Left ventricle myocardium superior (tissue), 1 donor: ENCODE data around the gene TRIM45. TPM values are rescaled to one million over a fixed set of nuclear protein-coding genes. Genes with fewer than 3 reads are reported as not detected.
"Not testable (repeated sequence)": the region's sequence is repeated elsewhere in the genome, so short reads cannot be mapped to it uniquely, and the experiment has no call there.

Experiments used
- ATAC-seq: fragments of 200-7000 bp; cut with Tn5 transposase; one replicate; pipeline ENCODE4 v1.9.1; 2020; ENCODE audit warnings: mild to moderate bottlenecking, moderate library complexity
- DNase-seq: peaks from one replicate; pipeline ENCODE4 v3.0.0-alpha.2; 2020
- intact Hi-C: fragments of 100-400 bp; cut with micrococcal nuclease; formaldehyde crosslinking; loops from one replicate; pipeline ENCODE4 v1.11.0; 2022
- total RNA-seq: library from RNA; stranded (reverse); fragmentation: NEBNext Ultra II Directional; extraction: Animal tissue kit (Norgen Biotek cat#: 25700); gene quantifications from one replicate; pipeline ENCODE4 v1.2.1, GENCODE V29; 2021
- donor health status: DM: no; HTN: yes; CAD: no; lungs with severe emphysema.

The TRIM45 gene
- total RNA-seq, 1 donor from 2014 or later = 15.3 TPM

DNA sequence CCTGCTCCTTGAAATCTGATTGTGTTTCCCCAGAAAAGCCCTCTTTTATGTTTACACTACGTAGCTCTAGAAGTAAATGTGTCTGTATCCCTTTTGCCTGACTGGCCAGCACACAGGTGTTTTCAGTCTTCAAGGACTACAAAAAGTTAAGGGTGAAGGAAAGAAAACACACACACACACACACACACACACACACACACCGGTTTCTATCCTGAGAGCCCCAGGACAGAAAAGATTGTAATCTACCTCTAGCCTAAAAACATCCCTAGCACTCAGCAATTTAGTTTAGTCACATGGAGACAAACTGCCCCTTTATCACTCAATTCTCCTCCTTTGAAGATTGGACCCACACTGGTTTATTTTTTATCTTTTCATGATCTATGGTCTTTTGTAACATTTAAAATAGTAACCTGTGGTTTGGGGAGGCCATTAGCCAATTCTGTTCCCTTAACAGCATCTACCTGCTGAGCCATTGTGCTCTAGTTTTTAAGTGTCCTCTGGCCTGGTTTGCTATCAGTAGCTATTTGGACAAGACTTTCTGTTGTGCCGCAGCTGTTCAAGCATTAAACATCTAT lies 15.8 kb upstream of the TRIM45 start:
- intact Hi-C loops = no loop called here
- DNase-seq (no peak), ATAC-seq (no peak)

DNA sequence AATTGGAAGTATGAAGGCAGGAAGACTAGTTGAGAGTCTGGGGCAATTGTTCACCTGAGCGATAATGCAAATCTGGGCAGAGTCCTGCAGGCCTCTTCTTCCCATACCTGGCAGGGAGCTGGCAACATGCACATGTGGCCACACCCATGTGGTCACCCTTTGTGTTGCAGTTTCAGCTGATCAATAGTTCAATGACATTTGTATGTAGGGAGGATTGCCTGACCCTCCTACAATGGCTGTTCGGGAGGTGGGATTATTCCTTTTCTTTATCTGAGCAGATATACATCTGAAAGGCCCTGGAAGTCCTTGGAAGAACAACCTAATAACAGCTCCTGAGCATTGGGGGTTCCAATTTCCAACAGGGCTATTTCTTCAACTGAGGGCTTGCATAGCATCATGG lies 15.2 kb upstream of the TRIM45 start:
- no peak for ATAC-seq
- no peak for DNase-seq
- intact Hi-C loops = no loop called here

DNA sequence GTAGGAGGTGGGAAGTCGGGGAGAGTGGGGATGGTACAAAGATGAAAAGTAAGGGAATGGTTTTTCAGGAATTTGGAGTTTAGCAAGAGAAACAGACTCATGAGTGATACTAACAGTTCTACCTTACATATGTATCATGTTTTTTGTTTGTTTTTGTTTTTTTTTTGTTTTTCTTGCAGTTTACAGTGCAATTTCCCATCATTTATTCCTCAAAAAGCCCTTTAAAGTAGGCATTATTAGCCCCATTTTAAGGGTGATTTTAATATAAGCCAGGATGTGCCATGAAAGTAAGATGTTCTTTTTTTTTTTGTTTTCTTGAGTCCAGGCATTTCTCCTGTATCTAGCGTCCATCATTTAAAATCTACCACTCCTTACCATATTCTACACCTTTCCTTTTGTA lies 13.8 kb upstream of the TRIM45 start:
- intact Hi-C loops = no loop called here

DNA sequence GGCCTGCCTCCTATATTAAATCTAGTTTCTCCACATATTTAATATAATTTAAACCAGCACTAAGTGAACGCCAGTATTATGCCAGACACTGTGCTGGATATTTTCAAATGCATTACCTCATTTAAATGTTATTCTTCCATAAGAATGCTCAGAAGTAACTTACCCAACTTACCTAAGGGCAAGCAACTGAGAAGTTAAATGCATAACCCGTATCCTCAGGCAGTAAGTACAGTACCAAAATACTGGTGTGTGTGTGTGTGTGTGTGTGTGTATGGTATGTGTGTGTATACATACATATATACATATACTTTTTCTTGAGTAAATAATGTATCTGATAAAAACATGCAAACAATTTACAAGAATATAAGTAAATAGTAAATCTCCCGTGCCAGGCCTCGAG lies 9.0 kb upstream of the TRIM45 start:
- intact Hi-C loops = no loop called here
- peak; percentile 16 for ATAC-seq
- no peak for DNase-seq

More for the DNA sequence above, 13.8 kb upstream of the TRIM45 start:
- no peak for DNase-seq
- no peak for ATAC-seq

DNA sequence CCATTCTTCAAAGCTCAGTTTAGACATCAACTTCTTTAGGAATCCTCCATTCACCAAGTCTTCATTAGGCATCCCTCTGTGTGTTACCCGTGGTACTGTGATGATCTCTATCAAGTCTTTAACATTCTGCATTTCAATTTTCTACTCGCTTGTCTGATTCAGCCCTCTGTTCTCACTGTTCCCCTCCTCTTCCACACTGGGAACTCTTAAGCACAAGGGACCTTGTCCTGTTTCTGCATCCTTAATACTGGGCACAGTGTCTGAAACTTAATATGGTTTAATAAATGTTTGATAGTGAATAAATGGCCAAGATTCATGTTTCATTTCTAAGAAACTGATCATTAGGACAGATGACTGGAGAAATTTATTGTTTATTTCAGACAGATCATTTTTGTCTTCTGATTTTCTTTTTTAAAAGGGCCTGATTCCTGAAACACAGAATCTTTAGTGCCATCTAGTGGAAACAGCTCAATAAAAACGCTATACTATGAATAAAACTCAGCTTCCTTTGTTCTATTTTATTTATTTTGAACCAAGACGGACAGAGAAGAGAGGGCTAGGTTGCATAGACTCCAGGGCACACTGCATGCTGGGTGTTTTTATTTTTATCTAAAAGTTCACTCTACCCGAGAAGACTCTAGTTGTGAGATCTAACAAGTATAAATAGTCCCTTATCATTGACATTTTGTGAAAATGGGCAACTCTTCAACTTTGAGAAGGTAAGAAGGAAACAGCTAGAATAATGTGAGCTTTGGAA lies 7.0 kb upstream of the TRIM45 start:
- no peak for DNase-seq
- ATAC-seq = peak; percentile 84
- intact Hi-C loops = loop anchor here (10.0 kb wide), 1 partner anchor 64 kb away; the partner anchor contains the start of gene TTF2

DNA sequence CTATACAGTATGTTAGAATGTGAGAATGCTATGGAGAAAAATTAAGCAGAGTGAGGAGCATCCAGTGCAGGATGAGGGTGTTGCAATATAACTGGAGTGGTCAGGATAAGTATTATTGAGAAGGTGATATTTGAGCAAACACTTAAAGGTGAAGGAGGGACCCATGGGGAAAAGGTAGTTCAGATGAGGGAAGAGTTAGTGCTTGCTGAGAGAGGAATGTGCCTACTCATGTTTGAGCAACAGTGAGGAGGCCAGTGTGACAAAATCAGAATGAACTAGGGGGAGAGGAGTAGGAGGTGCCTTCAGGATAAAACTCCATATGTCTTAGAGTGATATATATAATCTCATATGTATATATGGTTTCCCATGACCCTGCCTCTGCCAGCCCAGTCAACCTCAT lies 6.2 kb upstream of the TRIM45 start:
- intact Hi-C loops = loop anchor here (10.0 kb wide), 1 partner anchor 63 kb away; the partner anchor contains the start of gene TTF2
- DNase-seq = no peak
- peak; percentile 39 for ATAC-seq

DNA sequence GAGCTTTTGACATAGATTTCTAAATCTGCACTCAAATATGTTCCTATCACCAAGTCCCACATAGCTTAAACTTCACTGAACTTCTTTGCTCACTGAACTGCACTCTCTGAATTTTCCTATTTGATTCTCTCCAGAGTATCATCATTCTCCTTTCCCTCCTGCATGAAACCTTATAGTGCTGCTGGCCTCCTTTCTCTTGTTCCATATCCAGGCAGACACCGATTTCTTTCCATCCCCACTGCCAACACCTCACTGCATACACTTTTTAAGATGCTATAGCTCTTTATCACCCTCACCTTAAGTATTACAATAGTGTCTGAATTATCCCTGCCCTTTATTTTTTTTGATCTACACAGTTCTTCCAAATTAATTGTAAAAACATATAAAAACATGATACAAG lies 3.1 kb upstream of the TRIM45 start:
- intact Hi-C loops = loop anchor here (10.0 kb wide), 1 partner anchor 60 kb away; the partner anchor contains the start of gene TTF2
- ATAC-seq = no peak

DNA sequence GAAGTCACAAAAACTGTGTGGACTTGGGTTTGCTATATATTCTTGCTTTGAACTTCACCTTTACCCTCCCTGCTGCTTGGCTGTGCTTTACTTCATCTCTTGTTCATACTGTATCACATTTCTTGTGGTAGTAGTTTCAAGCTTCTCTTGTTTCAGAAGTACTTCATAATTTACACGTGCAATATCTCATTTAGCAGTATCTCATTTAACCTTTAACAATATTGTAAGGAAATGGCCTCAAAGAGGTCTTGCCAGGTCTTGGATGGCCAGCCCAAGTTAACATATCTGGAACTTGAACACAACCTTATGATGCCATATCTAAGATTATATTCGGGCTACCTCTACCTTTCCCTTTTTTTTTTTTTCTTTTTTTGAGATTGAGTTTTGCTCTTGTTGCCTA lies 1.7 kb upstream of the TRIM45 start:
- ATAC-seq = no peak
- intact Hi-C loops = loop anchor here (10.0 kb wide), 1 partner anchor 58 kb away; the partner anchor contains the start of gene TTF2
- DNase-seq = no peak

More for the DNA sequence above, 3.1 kb upstream of the TRIM45 start:
- no peak for DNase-seq

DNA sequence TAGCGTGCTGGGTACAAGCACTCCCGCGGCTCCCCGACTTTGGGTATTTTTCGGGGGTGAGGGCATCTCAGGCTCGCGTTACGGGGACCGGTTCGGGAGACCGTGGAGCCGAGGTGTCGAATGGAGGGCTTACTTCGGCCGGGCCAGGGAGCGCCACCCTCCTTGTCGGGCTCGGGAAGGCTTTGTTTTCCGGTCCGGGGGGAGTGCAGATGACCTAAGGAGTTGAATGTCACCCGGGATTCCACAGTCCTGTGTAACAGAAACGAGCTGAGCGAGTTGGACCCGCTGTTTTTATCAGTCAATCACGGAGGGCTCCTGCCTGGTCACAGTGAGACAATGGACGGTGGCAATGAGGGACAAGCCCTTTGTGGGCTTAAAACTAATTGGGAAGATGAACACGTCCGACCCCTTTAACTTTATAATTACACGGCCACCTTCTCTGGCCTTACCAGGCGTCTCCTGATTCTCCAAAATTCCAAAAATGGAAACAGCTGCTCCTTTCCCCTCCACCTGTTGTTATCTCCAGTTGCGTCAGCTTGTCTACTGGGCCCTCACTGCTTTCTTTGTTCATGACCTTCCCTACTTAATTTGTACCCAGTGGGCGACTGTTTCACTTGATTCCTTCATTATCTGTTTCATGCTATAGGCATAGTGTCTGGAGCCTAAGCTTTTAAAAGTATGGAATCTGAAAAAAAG lies 929 bp upstream of the TRIM45 start:
- intact Hi-C loops = loop anchor here (10.0 kb wide), 1 partner anchor 58 kb away; the partner anchor contains the start of gene TTF2
- ATAC-seq (peak; percentile 0), DNase-seq (no peak)

DNA sequence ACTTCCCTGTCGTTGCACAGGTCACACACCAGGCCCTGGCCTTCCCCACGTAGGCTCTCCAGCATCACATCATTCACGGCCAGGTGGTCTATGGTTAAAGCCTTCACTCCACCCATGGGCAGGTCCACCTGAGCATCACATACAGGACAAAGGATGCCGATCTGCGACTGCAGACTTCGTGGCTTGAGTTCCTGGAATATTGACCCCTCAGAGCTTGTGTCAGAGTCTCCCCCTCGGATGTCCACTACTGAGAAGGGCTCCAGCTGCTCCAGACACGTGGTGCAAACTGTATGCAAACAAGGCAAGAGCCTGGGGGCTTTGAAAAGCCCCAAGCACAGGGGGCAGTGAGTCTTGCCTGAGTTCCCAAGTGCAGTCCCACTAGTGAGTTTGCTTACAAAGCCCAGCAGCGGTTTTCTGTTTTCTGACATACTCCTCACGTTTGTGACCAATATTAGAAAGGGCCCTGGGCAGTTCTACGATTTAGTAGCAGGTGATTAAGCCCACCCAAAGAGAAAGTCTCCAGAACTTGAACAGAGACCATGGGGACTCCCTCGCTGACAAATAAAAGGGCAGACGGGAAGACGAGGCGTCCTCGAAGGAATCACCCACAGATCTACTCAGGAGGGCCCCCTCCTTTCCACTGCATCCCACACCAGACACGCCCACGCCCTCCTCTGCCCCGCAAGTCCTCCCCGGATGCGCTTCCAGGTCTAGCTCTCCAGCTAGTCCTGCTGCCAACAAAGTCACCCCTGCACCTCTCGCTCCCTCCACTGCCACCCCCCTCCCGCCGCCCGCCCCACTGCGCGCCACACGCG lies 568 bp downstream of the TRIM45 start:
- DNase-seq = no peak
- peak; percentile 63 for ATAC-seq
- intact Hi-C loops = loop anchor here (10.0 kb wide), 1 partner anchor 56 kb away; the partner anchor contains the start of gene TTF2

DNA sequence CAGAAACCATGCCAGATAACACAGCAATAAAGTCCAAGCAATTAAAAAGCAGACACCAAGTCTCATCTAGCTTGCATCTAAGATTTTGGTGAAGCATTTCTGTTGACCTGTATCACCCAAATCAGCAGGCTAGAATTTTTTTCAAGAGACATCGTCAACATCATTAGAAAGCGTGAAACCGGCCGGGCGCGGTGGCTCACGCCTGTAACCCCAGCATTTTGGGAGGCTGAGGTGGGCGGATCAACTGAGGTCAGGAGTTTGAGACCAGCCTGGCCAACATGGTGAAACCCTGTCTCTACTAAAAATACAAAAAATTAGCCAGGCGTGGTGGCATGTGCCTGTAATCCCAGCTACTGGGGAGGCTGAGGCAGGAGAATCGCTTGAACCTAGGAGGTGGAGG lies 2.4 kb downstream of the TRIM45 start:
- ATAC-seq, intact Hi-C loops, DNase-seq: not testable (repeated sequence)

DNA sequence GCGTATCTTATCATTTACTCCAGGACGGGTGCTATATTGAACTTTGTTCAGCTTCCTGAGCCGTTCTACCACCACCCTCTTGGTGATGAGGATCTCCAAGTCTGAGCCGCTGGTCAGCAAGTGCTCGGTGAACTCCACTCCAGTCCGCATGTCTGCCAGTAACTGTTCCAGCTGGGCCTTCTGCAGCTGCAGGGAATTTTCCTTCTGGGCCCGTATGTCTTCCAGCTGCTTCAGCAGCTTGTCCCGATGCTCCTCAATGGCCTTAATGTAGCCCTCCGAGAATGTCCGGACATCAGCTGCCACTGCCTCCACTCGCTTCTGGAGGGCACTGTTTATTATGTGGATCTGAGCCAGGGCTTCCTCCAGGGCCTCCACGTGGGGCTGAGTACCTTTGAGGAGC lies 3.4 kb downstream of the TRIM45 start:
- no peak for DNase-seq
- intact Hi-C loops = no loop called here
- no peak for ATAC-seq

DNA sequence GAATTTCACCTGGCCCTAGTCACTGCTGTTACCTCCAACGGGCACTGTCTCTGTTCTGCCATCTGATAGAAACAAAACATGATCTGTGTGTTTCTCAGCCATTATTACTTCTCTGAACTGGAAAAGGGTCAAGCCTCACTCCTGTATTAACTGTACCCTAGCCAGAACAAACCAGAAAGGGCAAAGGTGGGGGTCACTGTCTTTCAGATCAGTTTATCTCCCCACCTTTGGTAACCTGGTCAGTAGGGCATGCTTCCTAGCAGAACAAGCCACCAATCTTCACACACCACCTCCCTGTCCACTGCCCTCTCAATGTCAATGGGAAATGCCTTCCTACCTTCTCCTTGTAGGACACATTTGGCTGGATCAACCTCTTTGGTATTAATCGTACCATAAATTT lies 3.9 kb downstream of the TRIM45 start:
- DNase-seq (no peak), ATAC-seq (no peak)
- intact Hi-C loops = no loop called here

DNA sequence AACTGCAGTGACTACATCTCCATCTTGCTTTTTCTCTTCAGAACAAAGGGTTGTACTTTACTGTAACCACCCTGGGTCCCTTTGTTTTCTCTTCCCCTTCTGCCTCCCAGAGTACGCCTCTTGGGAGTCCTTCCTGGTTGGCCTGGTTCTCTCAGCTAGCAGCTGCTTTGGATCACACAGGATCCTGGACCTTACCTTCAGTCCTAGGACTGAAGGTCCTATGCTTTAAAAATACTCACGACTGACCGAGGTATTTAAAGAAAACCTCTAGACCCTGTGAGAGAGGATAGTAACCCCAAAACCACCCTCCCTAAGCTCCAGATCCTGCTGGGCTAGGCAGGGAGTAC lies 4.8 kb downstream of the TRIM45 start:
- DNase-seq (no peak), ATAC-seq (no peak)
- intact Hi-C loops = no loop called here

DNA sequence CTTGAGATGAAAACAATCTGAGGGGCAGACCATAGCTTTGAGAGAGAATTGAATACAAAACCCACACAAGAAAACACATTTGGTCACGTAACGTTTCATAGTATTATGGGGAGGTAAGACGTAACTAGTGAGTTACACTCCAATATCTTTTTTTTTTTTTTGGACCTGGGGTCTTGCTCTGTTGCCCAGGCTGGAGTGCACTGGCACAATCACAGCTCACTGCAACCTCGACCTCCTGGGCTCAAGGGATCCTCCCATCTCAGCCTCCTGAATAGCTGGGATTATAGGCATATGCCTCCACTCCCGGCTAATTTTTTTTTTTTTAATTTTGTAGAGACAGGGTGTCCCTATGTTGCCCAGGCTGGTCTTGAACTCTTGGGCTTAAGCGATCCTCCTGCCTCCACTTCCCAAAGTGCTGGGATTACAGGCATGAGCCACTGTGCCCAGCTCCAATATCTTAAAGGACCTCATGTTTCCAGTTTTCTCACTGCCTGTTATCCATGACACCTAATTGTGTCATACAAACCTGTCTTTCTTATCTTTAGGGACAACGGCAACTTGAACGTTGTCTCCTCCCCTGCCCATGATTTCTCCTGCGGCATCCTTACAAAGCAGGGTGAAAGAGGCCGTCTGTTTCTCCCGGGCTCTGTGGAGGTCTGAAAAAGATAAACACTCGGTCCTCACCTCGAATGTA lies 5.3 kb downstream of the TRIM45 start:
- intact Hi-C loops = no loop called here
- no peak for ATAC-seq
- no peak for DNase-seq

DNA sequence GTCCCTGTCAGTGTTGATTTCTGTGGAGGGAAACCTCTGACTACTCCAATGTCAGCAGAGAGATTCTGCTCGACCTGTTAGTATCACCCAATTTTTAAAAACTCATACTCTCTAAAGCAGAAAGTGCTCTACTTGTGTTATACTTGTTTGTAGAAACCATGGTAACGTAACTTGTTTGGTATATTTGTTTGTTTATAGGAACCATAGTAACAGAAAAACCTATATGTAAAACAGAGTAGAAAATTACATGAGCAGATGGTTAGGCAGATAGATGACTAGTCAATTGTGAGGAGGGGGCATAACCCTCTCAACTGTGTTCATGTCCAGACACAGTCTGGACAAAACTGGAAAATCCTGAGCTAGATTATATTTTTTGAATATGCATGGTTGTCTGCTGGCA lies 6.7 kb downstream of the TRIM45 start:
- intact Hi-C loops = no loop called here
- ATAC-seq (no peak), DNase-seq (no peak)

DNA sequence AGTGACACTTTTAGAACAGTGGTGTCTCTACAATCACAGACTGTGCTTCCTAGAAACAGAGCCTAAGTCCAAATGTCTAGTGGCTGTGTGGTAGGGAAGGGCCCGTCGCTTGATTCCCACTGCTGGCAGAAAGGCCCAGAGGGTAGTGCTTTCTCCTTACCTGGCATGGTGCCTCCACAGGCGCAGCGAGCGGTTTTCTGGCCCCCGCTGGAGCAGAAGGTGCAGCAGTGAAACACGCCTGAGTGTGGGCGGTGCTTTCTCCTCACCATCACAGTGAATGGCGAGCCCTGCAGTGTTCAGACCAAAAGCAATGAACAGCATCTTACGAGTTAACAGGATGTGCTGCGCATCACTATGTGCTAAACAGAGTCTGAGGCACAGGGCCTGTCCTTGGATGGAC lies 8.3 kb downstream of the TRIM45 start:
- no peak for ATAC-seq
- DNase-seq = no peak
- intact Hi-C loops = no loop called here

DNA sequence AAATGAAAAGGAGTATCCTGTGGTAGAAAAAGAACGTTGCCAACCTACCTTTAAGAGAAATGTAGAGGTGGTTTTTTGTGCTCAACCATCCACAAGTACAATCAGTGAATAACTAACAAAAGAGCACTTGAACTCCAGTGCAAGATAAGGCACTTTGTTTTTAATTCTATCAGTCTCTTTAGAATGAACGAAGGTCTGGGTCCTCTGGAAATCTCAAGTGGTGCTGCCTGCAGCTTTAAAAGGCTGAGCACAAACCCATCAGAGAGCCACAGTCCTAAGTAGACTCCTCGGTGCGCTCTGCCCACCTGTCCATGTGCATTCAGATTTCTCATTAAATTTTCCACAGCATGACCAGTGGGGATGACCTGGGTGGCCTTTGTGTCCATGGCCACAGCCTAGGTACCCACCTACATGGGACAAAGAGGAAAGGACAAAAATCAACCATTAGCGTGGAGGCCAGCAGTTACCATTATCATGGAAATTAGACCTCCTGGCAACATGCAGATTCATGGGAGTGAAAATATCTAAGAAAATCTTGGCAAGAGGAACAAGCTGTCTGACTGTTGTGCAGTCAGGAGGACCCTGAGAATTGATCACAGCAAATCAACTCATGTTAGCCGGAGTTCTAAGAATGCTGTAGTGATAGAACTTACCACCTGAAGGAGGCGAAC lies 9.4 kb downstream of the TRIM45 start:
- ATAC-seq (no peak), DNase-seq (no peak)
- intact Hi-C loops = no loop called here
